ENCODE data around the gene PRSS48. TPM values are rescaled to one million over a fixed set of nuclear protein-coding genes. Genes with fewer than 3 reads are reported as not detected.
"Not testable (repeated sequence)": the region's sequence is repeated elsewhere in the genome, so short reads cannot be mapped to it uniquely, and the experiment has no call there.

Gene PRSS48
- total RNA-seq, 4 donors from 2014 or later = not detected

- Histone ChIP-seq H3K4me1 (no peaks in the 10 kb centered on the region), H3K4me3 (no peak overlapping the region), H3K9me3 (no peaks in the 10 kb centered on the region), H3K36me3 (no peaks in the 10 kb centered on the region), H3K27ac (no peak overlapping the region), H3K27me3 (no peaks in the 10 kb centered on the region)
- TF ChIP-seq CTCF (IDR thresholded peaks at IDR 0.05) = no peak
- TF ChIP-seq POLR2A (IDR thresholded peaks at IDR 0.05) = no peak
- no peak for DNase-seq
- intact Hi-C loops (cut with DNase I; ENCODE audit: low total_unique reads) = no loop called here
These were observed 26.3 kb upstream of the PRSS48 start for GRCh38 chr4:151250706-151251105.

GRCh38 chr4:151251603-151252304, 25.2 kb upstream of the PRSS48 start:
- intact Hi-C loops (cut with DNase I; ENCODE audit: low total_unique reads) = no loop called here
- H3K4me3 ChIP-seq = no peak overlapping the region
- H3K36me3 ChIP-seq = no peaks in the 10 kb centered on the region
- H3K4me1 ChIP-seq = no peaks in the 10 kb centered on the region
- no peaks in the 10 kb centered on the region for H3K27me3 ChIP-seq
- H3K27ac ChIP-seq = no peak overlapping the region
- TF ChIP-seq POLR2A (IDR thresholded peaks at IDR 0.05) (no peak), CTCF (IDR thresholded peaks at IDR 0.05) (no peak)
- no peaks in the 10 kb centered on the region for H3K9me3 ChIP-seq
- DNase-seq = no peak

- H3K9me3 ChIP-seq; H3K4me1 ChIP-seq; H3K4me3 ChIP-seq; intact Hi-C loops (cut with DNase I; ENCODE audit: low total_unique reads); H3K36me3 ChIP-seq; DNase-seq; H3K27me3 ChIP-seq; H3K27ac ChIP-seq: not testable (repeated sequence)
These were observed 21.7 kb upstream of the PRSS48 start for GRCh38 chr4:151255226-151255625.

- DNase-seq; H3K9me3 ChIP-seq; H3K27ac ChIP-seq; H3K4me1 ChIP-seq; intact Hi-C loops (cut with DNase I; ENCODE audit: low total_unique reads); H3K36me3 ChIP-seq; H3K27me3 ChIP-seq; H3K4me3 ChIP-seq: not testable (repeated sequence)
These were observed 21.3 kb upstream of the PRSS48 start for GRCh38 chr4:151255680-151256079.

GRCh38 chr4:151256134-151256533, 20.8 kb upstream of the PRSS48 start:
- TF ChIP-seq POLR2A (IDR thresholded peaks at IDR 0.05) (no peak), CTCF (IDR thresholded peaks at IDR 0.05) (no peak)
- Histone ChIP-seq H3K27me3 (no peaks in the 10 kb centered on the region), H3K4me1 (peaks cover 3% of the 10 kb centered on the region in 2 donors), H3K27ac (no peak overlapping the region), H3K36me3 (no peaks in the 10 kb centered on the region), H3K9me3 (no peaks in the 10 kb centered on the region), H3K4me3 (no peak overlapping the region)
- intact Hi-C loops (cut with DNase I; ENCODE audit: low total_unique reads) = no loop called here
- DNase-seq = no peak

GRCh38 chr4:151257704-151258103, 19.3 kb upstream of the PRSS48 start:
- Histone ChIP-seq H3K4me1 (peaks cover 3% of the 10 kb centered on the region in 2 donors), H3K9me3 (no peaks in the 10 kb centered on the region), H3K36me3 (no peaks in the 10 kb centered on the region), H3K27ac (no peak overlapping the region), H3K4me3 (no peak overlapping the region), H3K27me3 (no peaks in the 10 kb centered on the region)
- no peak for TF ChIP-seq CTCF (IDR thresholded peaks at IDR 0.05)
- TF ChIP-seq POLR2A (IDR thresholded peaks at IDR 0.05) = no peak
- intact Hi-C loops (cut with DNase I; ENCODE audit: low total_unique reads) = no loop called here
- no peak for DNase-seq

Data from uterus (tissue), 4 donors.